Measurements from ENCODE around the gene ATF1.
"Not testable (repeated sequence)": the region's sequence is repeated elsewhere in the genome, so short reads cannot be mapped to it uniquely, and the experiment has no call there.

ATF1 gene

GRCh38 chr12:50788561-50788960 is 24.7 kb downstream of the ATF1 start:
- no peaks in the 10 kb centered on the region for H3K9me3 ChIP-seq (ENCODE audit: control insufficient read depth in 2 of 2, low read length in 2 of 2)
- peaks cover 8 to 15% of the 10 kb centered on the region in 2 donors for H3K4me1 ChIP-seq (ENCODE audit: control insufficient read depth in 2 of 2, insufficient read depth in 2 of 2, low read length in 2 of 2)
- peaks cover 0 to 7% of the 10 kb centered on the region in 2 donors for H3K36me3 ChIP-seq (ENCODE audit: control insufficient read depth in 2 of 2, insufficient read depth in 2 of 2, low read length in 2 of 2)
- H3K9ac ChIP-seq (ENCODE audit: low read depth in 1 of 2, low read length in 2 of 2): no peak overlapping the region
- H3K27ac ChIP-seq (ENCODE audit: low read depth in 2 of 2, low read length in 2 of 2): no peak overlapping the region
- no peak overlapping the region for H3K4me3 ChIP-seq (ENCODE audit: low read length in 2 of 2)
- H3K27me3 ChIP-seq (ENCODE audit: control insufficient read depth in 2 of 2, insufficient read depth in 2 of 2, low read length in 2 of 2): no peaks in the 10 kb centered on the region

GRCh38 chr12:50790081-50790480 is 26.2 kb downstream of the ATF1 start:
- Histone ChIP-seq H3K27ac (ENCODE audit: low read depth in 2 of 2, low read length in 2 of 2) (no peak overlapping the region), H3K9ac (ENCODE audit: low read depth in 1 of 2, low read length in 2 of 2) (no peak overlapping the region), H3K4me1 (ENCODE audit: control insufficient read depth in 2 of 2, insufficient read depth in 2 of 2, low read length in 2 of 2) (peaks cover 8 to 15% of the 10 kb centered on the region in 2 donors), H3K36me3 (ENCODE audit: control insufficient read depth in 2 of 2, insufficient read depth in 2 of 2, low read length in 2 of 2) (peaks cover 0 to 9% of the 10 kb centered on the region in 2 donors), H3K27me3 (ENCODE audit: control insufficient read depth in 2 of 2, insufficient read depth in 2 of 2, low read length in 2 of 2) (no peaks in the 10 kb centered on the region), H3K9me3 (ENCODE audit: control insufficient read depth in 2 of 2, low read length in 2 of 2) (no peaks in the 10 kb centered on the region), H3K4me3 (ENCODE audit: low read length in 2 of 2) (no peak overlapping the region)

DNA sequence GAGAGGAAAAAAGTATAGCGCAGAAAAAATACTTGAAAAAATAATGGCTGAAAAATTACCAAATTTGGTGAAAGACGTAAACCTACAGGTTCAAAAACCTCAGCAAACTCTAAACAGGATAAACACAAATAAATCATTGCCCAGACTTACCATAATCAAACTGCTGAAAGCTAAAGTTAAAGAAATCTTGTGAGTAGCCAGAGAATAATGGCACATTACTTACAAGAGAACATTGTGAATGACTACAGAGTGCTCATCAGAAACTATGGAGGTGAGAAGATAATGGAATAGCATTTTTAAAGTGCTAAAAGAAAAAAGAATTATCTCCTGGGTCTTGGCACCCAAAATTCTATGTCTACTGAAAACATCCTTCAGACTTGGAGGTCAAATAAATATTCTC is 36.0 kb downstream of the ATF1 start:
- Histone ChIP-seq H3K4me3 (ENCODE audit: low read length in 2 of 2) (no peak overlapping the region), H3K27ac (ENCODE audit: low read depth in 2 of 2, low read length in 2 of 2) (no peak overlapping the region), H3K4me1 (ENCODE audit: control insufficient read depth in 2 of 2, insufficient read depth in 2 of 2, low read length in 2 of 2) (no peaks in the 10 kb centered on the region), H3K27me3 (ENCODE audit: control insufficient read depth in 2 of 2, insufficient read depth in 2 of 2, low read length in 2 of 2) (no peaks in the 10 kb centered on the region), H3K9me3 (ENCODE audit: control insufficient read depth in 2 of 2, low read length in 2 of 2) (peaks cover 2 to 5% of the 10 kb centered on the region in 2 donors), H3K36me3 (ENCODE audit: control insufficient read depth in 2 of 2, insufficient read depth in 2 of 2, low read length in 2 of 2) (peaks cover 33 to 36% of the 10 kb centered on the region in 2 donors), H3K9ac (ENCODE audit: low read depth in 1 of 2, low read length in 2 of 2) (no peak overlapping the region)

- H3K4me1 ChIP-seq (ENCODE audit: control insufficient read depth in 2 of 2, insufficient read depth in 2 of 2, low read length in 2 of 2): no peaks in the 10 kb centered on the region
- H3K27ac ChIP-seq (ENCODE audit: low read depth in 2 of 2, low read length in 2 of 2): no peak overlapping the region
- peaks cover 15 to 30% of the 10 kb centered on the region in 2 donors for H3K36me3 ChIP-seq (ENCODE audit: control insufficient read depth in 2 of 2, insufficient read depth in 2 of 2, low read length in 2 of 2)
- H3K9ac ChIP-seq (ENCODE audit: low read depth in 1 of 2, low read length in 2 of 2): no peak overlapping the region
- no peak overlapping the region for H3K4me3 ChIP-seq (ENCODE audit: low read length in 2 of 2)
- no peaks in the 10 kb centered on the region for H3K27me3 ChIP-seq (ENCODE audit: control insufficient read depth in 2 of 2, insufficient read depth in 2 of 2, low read length in 2 of 2)
- peaks cover 2 to 5% of the 10 kb centered on the region in 2 donors for H3K9me3 ChIP-seq (ENCODE audit: control insufficient read depth in 2 of 2, low read length in 2 of 2)
Measured at GRCh38 chr12:50803230-50803875, 39.5 kb downstream of the ATF1 start.

DNA sequence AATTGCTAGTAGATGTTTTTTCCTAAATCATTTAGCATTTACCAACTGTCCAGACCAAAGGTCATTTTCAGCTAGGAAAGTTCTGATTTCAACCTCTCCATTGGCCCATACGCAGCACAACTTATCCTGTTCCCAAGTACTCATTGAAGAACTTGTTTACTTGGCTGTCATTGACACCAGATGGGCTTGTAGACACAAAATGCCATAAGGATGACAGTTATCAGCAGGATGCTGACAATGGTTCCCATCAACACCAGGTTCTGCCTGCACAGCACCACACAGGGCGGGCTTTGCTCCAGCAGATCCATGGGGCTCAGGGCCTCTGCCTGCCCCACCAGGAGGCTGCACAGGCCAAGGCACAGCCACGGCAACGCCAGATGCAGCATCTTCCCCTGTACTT is 42.3 kb downstream of the ATF1 start:
- Histone ChIP-seq H3K9me3 (ENCODE audit: control insufficient read depth in 2 of 2, low read length in 2 of 2) (no peaks in the 10 kb centered on the region), H3K36me3 (ENCODE audit: control insufficient read depth in 2 of 2, insufficient read depth in 2 of 2, low read length in 2 of 2) (peaks cover 10 to 27% of the 10 kb centered on the region in 2 donors), H3K4me3 (ENCODE audit: low read length in 2 of 2) (no peak overlapping the region), H3K4me1 (ENCODE audit: control insufficient read depth in 2 of 2, insufficient read depth in 2 of 2, low read length in 2 of 2) (no peaks in the 10 kb centered on the region), H3K27me3 (ENCODE audit: control insufficient read depth in 2 of 2, insufficient read depth in 2 of 2, low read length in 2 of 2) (no peaks in the 10 kb centered on the region), H3K9ac (ENCODE audit: low read depth in 1 of 2, low read length in 2 of 2) (no peak overlapping the region), H3K27ac (ENCODE audit: low read depth in 2 of 2, low read length in 2 of 2) (no peak overlapping the region)

- not testable (repeated sequence) for H3K27me3 ChIP-seq (ENCODE audit: control insufficient read depth in 2 of 2, insufficient read depth in 2 of 2, low read length in 2 of 2); H3K4me1 ChIP-seq (ENCODE audit: control insufficient read depth in 2 of 2, insufficient read depth in 2 of 2, low read length in 2 of 2); H3K4me3 ChIP-seq (ENCODE audit: low read length in 2 of 2); H3K27ac ChIP-seq (ENCODE audit: low read depth in 2 of 2, low read length in 2 of 2); H3K9me3 ChIP-seq (ENCODE audit: control insufficient read depth in 2 of 2, low read length in 2 of 2); H3K9ac ChIP-seq (ENCODE audit: low read depth in 1 of 2, low read length in 2 of 2)
- peaks cover 17 to 39% of the 10 kb centered on the region in 2 donors for H3K36me3 ChIP-seq (ENCODE audit: control insufficient read depth in 2 of 2, insufficient read depth in 2 of 2, low read length in 2 of 2)
Measured at GRCh38 chr12:50809131-50809530, 45.2 kb downstream of the ATF1 start.

- not testable (repeated sequence) for H3K4me1 ChIP-seq (ENCODE audit: control insufficient read depth in 2 of 2, insufficient read depth in 2 of 2, low read length in 2 of 2); H3K9me3 ChIP-seq (ENCODE audit: control insufficient read depth in 2 of 2, low read length in 2 of 2); H3K27me3 ChIP-seq (ENCODE audit: control insufficient read depth in 2 of 2, insufficient read depth in 2 of 2, low read length in 2 of 2); H3K27ac ChIP-seq (ENCODE audit: low read depth in 2 of 2, low read length in 2 of 2); H3K9ac ChIP-seq (ENCODE audit: low read depth in 1 of 2, low read length in 2 of 2); H3K4me3 ChIP-seq (ENCODE audit: low read length in 2 of 2)
- peaks cover 31 to 59% of the 10 kb centered on the region in 2 donors for H3K36me3 ChIP-seq (ENCODE audit: control insufficient read depth in 2 of 2, insufficient read depth in 2 of 2, low read length in 2 of 2)
Measured at GRCh38 chr12:50814921-50815320, 51.0 kb downstream of the ATF1 start.

- no peak overlapping the region for H3K27ac ChIP-seq (ENCODE audit: low read depth in 2 of 2, low read length in 2 of 2)
- no peaks in the 10 kb centered on the region for H3K27me3 ChIP-seq (ENCODE audit: control insufficient read depth in 2 of 2, insufficient read depth in 2 of 2, low read length in 2 of 2)
- no peak overlapping the region for H3K9ac ChIP-seq (ENCODE audit: low read depth in 1 of 2, low read length in 2 of 2)
- H3K9me3 ChIP-seq (ENCODE audit: control insufficient read depth in 2 of 2, low read length in 2 of 2): no peaks in the 10 kb centered on the region
- H3K4me3 ChIP-seq (ENCODE audit: low read length in 2 of 2): no peak overlapping the region
- no peaks in the 10 kb centered on the region for H3K4me1 ChIP-seq (ENCODE audit: control insufficient read depth in 2 of 2, insufficient read depth in 2 of 2, low read length in 2 of 2)
- H3K36me3 ChIP-seq (ENCODE audit: control insufficient read depth in 2 of 2, insufficient read depth in 2 of 2, low read length in 2 of 2): peaks cover 14 to 25% of the 10 kb centered on the region in 2 donors
Measured at GRCh38 chr12:50820177-50820576, 56.3 kb downstream of the ATF1 start.

GRCh38 chr12:50822082-50822481 is 58.2 kb downstream of the ATF1 start:
- Histone ChIP-seq H3K27ac (ENCODE audit: low read depth in 2 of 2, low read length in 2 of 2) (no peak overlapping the region), H3K36me3 (ENCODE audit: control insufficient read depth in 2 of 2, insufficient read depth in 2 of 2, low read length in 2 of 2) (peaks cover under 1 to 7% of the 10 kb centered on the region in 2 donors), H3K9ac (ENCODE audit: low read depth in 1 of 2, low read length in 2 of 2) (no peak overlapping the region), H3K27me3 (ENCODE audit: control insufficient read depth in 2 of 2, insufficient read depth in 2 of 2, low read length in 2 of 2) (no peaks in the 10 kb centered on the region), H3K4me3 (ENCODE audit: low read length in 2 of 2) (no peak overlapping the region), H3K4me1 (ENCODE audit: control insufficient read depth in 2 of 2, insufficient read depth in 2 of 2, low read length in 2 of 2) (no peaks in the 10 kb centered on the region), H3K9me3 (ENCODE audit: control insufficient read depth in 2 of 2, low read length in 2 of 2) (no peaks in the 10 kb centered on the region)

DNA sequence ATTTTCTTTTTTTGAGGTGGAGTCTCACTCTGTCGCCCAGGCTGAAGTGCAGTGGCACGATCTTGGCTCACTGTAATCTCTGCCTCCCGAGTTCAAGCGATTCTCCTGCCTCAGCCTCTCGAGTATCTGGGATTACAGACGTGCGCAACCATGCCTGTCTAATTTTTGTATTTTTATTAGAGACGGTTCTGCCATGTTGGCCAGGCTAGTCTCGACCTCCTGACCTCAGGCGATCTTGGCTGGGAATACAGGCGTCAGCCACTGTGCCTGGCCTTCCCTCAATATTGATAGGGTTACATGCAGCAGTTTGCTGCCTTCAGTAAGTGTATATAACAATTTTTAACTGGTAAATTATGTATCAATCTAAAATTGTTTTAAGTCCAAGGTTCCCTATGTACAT is 59.8 kb downstream of the ATF1 start:
- H3K27ac ChIP-seq (ENCODE audit: low read depth in 2 of 2, low read length in 2 of 2); H3K9ac ChIP-seq (ENCODE audit: low read depth in 1 of 2, low read length in 2 of 2); H3K4me1 ChIP-seq (ENCODE audit: control insufficient read depth in 2 of 2, insufficient read depth in 2 of 2, low read length in 2 of 2): not testable (repeated sequence)

More for the DNA sequence above, 59.8 kb downstream of the ATF1 start:
- not testable (repeated sequence) for H3K4me3 ChIP-seq (ENCODE audit: low read length in 2 of 2); H3K9me3 ChIP-seq (ENCODE audit: control insufficient read depth in 2 of 2, low read length in 2 of 2); H3K36me3 ChIP-seq (ENCODE audit: control insufficient read depth in 2 of 2, insufficient read depth in 2 of 2, low read length in 2 of 2); H3K27me3 ChIP-seq (ENCODE audit: control insufficient read depth in 2 of 2, insufficient read depth in 2 of 2, low read length in 2 of 2)
